ENCODE data around the gene SYT15.

DNA sequence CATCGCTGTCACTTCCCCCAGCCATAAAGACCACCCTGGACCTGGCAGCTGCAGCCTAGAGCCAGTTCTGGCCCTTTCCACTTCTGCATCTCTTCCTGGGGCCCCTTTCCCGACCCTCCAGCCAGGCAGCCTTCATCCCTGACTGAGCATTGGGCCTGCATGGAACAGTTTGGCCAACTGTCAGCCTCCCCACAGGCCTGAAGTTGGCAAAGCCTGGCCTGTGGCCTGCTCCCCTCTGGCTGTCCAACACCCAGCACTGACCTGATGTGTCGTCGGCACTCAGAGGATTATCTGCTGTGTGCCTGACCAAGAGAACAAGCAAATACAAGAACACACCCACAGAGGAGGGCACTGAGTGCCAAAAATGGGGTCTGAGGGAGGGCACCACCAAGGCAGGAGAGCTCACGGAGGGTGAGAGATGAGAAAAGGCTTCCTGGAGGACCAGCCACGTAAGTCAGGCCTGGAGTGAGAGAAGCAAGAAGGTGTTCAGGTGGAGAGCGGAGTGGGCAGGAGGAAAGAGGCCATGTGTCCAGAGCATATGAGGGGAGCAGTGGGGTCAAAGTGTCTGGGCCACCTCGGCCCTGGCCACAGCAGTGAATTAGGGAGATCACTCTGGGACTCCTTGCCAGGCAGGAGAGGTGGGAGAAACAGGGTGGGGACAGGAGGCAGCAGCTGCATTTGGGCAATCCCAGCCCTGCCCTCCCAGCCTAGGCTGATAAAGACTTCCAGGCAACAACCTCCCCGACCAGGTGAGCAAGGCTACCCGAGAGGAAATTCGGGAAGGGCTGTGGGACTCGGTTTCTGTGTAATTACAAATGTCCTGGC lies 27.0 kb upstream of the SYT15 start:
- no peak for TF ChIP-seq TCF12 (IDR thresholded peaks at IDR 0.05)
- TF ChIP-seq, protein P1, sequence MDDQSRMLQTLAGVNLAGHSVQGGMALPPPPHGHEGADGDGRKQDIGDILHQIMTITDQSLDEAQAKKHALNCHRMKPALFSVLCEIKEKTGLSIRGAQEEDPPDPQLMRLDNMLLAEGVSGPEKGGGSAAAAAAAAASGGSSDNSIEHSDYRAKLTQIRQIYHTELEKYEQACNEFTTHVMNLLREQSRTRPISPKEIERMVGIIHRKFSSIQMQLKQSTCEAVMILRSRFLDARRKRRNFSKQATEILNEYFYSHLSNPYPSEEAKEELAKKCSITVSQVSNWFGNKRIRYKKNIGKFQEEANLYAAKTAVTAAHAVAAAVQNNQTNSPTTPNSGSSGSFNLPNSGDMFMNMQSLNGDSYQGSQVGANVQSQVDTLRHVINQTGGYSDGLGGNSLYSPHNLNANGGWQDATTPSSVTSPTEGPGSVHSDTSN (IDR thresholded peaks at IDR 0.05) = no peak
- TF ChIP-seq, protein P2, sequence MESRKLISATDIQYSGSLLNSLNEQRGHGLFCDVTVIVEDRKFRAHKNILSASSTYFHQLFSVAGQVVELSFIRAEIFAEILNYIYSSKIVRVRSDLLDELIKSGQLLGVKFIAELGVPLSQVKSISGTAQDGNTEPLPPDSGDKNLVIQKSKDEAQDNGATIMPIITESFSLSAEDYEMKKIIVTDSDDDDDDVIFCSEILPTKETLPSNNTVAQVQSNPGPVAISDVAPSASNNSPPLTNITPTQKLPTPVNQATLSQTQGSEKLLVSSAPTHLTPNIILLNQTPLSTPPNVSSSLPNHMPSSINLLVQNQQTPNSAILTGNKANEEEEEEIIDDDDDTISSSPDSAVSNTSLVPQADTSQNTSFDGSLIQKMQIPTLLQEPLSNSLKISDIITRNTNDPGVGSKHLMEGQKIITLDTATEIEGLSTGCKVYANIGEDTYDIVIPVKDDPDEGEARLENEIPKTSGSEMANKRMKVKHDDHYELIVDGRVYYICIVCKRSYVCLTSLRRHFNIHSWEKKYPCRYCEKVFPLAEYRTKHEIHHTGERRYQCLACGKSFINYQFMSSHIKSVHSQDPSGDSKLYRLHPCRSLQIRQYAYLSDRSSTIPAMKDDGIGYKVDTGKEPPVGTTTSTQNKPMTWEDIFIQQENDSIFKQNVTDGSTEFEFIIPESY (IDR thresholded peaks at IDR 0.05; ENCODE audit: borderline replicate concordance, low read depth) = no peak
- no peak for TF ChIP-seq NRF1 (IDR thresholded peaks at IDR 0.05; ENCODE audit: low read depth, low read length)
